Putamen (tissue), 1 donor: ENCODE data around the gene CYBC1.

Experiments
- DNase-seq: peaks from one replicate; pipeline ENCODE4 v3.0.0-alpha.2; 2016; ENCODE audit warnings: low spot score

The CYBC1 gene

GRCh38 chr17:82408938-82409318 is 41.6 kb downstream of the CYBC1 start:
- no peak for DNase-seq

GRCh38 chr17:82408288-82408937 is 42.1 kb downstream of the CYBC1 start:
- no peak for DNase-seq

- no peak for DNase-seq
These were observed 43.3 kb downstream of the CYBC1 start for GRCh38 chr17:82407255-82407654.

- DNase-seq: no peak
These were observed 44.4 kb downstream of the CYBC1 start for GRCh38 chr17:82406131-82406671.

- DNase-seq: no peak
These were observed 45.5 kb downstream of the CYBC1 start for GRCh38 chr17:82405051-82405450.

GRCh38 chr17:82403662-82404660 is 46.6 kb downstream of the CYBC1 start:
- no peak for DNase-seq

GRCh38 chr17:82402865-82403264 is 47.7 kb downstream of the CYBC1 start:
- DNase-seq: no peak

- DNase-seq: no peak
These were observed 49.7 kb downstream of the CYBC1 start for GRCh38 chr17:82400830-82401229.

GRCh38 chr17:82400206-82400605 is 50.3 kb downstream of the CYBC1 start:
- DNase-seq: no peak

- no peak for DNase-seq
These were observed 50.9 kb downstream of the CYBC1 start for GRCh38 chr17:82399601-82400101.

- no peak for DNase-seq
These were observed 51.5 kb downstream of the CYBC1 start for GRCh38 chr17:82399041-82399441.

- no peak for DNase-seq
These were observed 52.9 kb downstream of the CYBC1 start for GRCh38 chr17:82397449-82398335.

GRCh38 chr17:82396601-82397435 is 53.7 kb downstream of the CYBC1 start:
- DNase-seq: no peak

GRCh38 chr17:82394278-82394677 is 56.3 kb downstream of the CYBC1 start:
- DNase-seq: no peak

- DNase-seq: no peak
These were observed 57.6 kb downstream of the CYBC1 start for GRCh38 chr17:82392941-82393340.
